HG03025 (cell line): ENCODE measurements around the gene CCDC73.
"Not testable (repeated sequence)": the region's sequence is repeated elsewhere in the genome, so short reads cannot be mapped to it uniquely, and the experiment has no call there.

ENCODE experiments used
- ATAC-seq: cut with Tn5 transposase; IDR thresholded peaks from one replicate; pipeline ENCODE4 v1.9.1; 2021; ENCODE audit warnings: mild to moderate bottlenecking, moderate library complexity; ENCODE audit not compliant: unreplicated experiment, low FRiP score

The CCDC73 gene

DNA sequence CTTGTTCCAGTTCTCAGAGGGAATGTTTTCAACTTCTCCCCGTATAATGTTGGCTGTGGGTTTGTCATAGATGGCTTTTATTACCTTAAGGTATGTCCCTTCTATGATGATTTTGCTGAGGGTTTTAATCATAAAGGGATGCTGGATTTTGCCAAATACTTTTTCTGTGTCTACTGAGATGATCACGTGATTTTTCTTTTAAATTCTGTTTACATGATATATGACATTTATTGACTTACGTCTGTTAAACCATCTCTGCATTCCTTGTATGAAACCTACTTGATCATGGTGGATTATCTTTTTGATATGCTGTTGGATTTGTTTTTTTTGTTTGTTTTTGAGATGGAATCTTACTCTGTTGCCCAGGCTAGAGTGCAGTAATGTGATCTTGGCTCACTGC, 85.5 kb downstream of the CCDC73 start:
- not testable (repeated sequence) for ATAC-seq

- peak; percentile 59 for ATAC-seq
Measured at GRCh38 chr11:32706985-32707741, 87.3 kb downstream of the CCDC73 start.

DNA sequence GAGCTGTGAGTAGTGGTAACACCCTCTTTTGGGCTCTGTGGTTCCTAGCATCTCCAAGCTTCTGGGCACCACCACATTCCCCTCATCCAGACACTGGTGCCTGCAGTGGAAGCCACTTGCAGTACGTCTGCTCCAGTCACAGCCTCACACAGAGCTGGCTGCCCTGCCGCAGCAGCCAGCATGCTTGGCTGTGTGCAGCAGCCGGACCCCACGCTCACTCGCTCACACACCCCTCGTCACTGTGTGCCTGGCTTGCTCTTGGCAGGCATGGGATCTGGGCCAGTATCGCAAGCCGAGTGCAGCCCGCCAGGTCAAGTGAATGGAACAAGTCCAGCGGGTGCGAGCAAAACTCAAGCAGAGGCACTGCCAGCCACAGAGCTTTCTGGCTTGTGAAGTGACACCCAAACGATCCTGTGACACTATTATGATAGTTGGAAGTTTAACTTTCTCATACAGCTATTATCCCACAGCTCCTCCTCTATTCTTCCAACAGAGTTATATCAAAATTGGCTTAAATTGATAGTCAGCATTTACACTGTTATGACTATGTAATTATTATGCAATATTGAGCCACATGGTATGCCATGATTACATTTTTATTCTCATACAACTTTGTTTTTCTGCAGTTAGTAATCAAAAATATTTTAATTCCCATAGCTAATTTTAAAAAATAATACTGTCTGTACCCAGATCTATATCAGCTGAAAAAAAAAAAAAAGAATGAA, 89.0 kb downstream of the CCDC73 start:
- no peak for ATAC-seq

GRCh38 chr11:32704775-32705174, 89.7 kb downstream of the CCDC73 start:
- no peak for ATAC-seq

DNA sequence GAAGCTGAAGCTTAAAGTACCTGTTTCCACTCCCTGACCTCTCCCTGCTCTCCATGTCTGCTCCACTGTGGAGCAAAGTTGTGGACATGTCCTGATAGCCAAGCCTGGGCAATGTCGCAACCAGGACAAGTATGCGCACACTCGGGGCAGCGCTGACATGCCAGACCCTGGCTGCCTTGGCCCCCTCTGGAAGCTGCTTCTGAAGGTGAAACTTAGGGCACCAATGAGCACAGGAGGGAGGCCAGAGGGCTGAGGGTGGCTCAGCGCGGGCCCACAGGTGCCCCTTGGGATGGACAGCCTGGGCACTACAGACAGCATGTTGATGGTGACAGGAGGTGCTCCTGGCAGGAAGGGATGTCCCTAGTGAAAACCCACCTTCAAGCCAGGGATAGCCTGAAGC, 90.2 kb downstream of the CCDC73 start:
- no peak for ATAC-seq

GRCh38 chr11:32701616-32702015, 92.8 kb downstream of the CCDC73 start:
- ATAC-seq, result no peak

DNA sequence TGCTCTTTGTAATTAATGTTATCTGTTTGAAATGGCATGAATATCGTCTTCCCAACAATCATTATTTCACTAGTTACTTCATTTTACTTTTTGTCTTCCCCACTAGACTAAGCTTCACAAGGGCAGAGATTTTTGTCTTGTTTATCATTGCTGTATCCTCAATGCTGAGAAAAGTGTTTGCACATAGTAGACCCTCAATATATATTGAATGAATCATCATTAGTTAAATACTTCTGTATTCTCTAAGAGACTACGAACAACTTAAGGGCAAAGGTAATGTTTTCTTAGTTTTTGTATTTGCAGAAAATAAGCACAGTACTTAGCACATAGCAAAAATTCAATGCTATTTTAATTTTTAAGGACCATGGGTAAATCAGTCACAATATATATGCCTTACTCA, 95.9 kb downstream of the CCDC73 start:
- no peak for ATAC-seq

- ATAC-seq, result no peak
Measured at GRCh38 chr11:32671051-32671450, 123.4 kb downstream of the CCDC73 start.

DNA sequence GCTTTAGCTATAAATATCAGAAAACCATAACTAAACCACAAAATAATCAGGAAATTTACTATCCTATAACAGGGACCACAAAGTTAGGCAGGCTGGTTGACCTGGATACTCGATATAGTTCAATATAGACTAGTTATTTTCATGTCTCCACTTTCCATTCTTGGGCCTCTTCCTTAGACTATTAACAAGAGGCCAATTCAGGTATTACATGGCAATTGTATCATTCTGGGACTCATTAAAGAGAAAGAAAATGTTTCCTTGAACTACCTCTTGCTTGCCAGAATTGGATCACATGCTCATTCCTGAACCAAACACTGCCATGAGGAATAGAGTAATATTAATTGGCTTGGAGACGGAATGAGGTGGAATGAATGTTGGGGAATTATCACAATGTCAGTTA, 134.8 kb downstream of the CCDC73 start:
- ATAC-seq, result no peak

- no peak for ATAC-seq
Measured at GRCh38 chr11:32658639-32659406, 135.6 kb downstream of the CCDC73 start.

- no peak for ATAC-seq
Measured at GRCh38 chr11:32643526-32643925, 150.9 kb downstream of the CCDC73 start.

GRCh38 chr11:32641361-32641760, 153.1 kb downstream of the CCDC73 start:
- ATAC-seq, result no peak

- no peak for ATAC-seq
Measured at GRCh38 chr11:32635819-32636218, 158.6 kb downstream of the CCDC73 start.

DNA sequence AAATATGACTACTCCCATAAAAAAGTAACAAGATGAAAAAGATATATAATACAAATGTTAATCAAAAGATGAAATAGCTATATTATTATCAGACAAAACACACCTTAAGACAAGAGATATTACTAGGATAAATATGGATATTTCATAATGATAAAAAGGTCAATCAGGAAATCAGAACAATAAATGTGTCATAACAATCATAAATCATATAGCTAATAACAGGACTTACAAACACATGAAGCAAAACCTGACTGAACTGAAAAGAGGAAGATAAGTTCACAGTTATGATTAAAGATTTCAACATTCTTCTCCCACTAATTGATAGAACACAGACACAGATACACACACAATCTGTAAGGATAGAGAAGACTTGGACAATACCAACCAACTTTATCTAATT, 163.6 kb downstream of the CCDC73 start:
- no peak for ATAC-seq

DNA sequence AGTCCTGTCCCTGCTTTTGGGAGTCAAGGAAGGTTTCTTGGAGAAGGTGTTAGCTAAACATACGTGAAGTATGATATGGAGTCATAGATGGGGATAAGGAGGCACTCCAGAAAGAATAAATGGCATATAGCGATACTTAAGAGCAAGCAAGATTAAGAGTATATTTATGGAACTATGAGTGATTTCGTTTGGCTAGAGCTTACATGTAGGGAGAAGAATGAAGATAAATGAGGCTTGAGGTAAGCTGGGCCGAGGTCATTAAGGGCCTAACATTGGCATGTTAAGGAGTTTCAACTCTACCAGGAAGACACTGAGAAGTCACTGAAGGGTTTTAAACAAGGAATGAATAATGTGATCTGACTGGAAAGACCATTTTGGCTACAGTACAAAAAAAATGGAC, 177.6 kb downstream of the CCDC73 start:
- ATAC-seq, result no peak

DNA sequence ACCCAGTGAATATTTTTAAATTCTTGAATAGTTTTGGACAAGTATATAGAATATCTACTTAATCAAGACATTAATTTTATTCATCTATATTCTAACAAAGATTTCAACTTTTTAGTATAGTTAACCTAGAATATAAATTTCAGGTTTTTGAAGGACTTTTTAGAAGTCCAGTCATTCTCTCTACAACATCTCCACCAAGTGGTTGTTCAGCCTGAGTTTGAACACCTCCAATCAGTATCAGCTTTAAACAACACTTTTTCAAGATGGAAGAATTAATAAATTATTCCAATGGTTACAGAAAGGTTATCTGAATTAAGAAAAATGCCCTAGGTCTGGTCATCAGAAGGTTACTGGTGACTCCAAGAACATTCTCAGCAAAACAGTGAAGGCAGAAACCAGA, 179.0 kb downstream of the CCDC73 start:
- ATAC-seq, result no peak

GRCh38 chr11:32613500-32614151, 180.8 kb downstream of the CCDC73 start:
- ATAC-seq, result no peak

DNA sequence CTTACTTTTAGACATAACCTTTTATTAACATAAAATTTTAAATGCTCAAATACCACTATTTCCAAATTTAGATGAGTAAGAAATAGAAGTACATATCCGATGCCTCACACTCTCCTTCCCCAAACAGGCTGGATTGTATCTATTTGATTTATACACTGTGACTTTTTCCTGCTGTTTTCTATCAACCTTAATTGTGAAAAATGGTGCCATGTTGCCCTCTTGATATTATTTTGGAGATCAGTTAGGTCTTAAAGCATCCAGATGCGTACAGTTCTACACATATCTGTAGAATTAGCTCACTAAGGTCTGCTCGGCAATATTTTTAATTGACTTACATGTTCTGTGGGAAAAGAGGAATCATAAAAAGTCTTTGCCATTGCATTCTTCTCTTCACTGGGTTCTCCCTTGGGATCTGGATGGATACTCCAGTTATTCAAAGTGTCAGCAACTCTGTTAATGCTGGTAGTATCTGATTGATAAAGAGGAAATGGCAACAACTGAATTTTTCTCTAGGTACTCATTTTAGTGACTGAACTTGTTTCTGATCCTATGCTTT, 183.6 kb downstream of the CCDC73 start:
- ATAC-seq, result no peak

GRCh38 chr11:32608826-32609225, 185.6 kb downstream of the CCDC73 start:
- not testable (repeated sequence) for ATAC-seq

GRCh38 chr11:32606220-32606619, 188.2 kb downstream of the CCDC73 start:
- no peak for ATAC-seq
